ENCODE measurements around the gene PCDHA2.
"Not testable (repeated sequence)": the region's sequence is repeated elsewhere in the genome, so short reads cannot be mapped to it uniquely, and the experiment has no call there.

Gene PCDHA2

GRCh38 chr5:140794595-140795258 lies at the start of gene PCDHA2:
TSS of gene PCDHA2 (plus strand) at chr5:140794852.
- Mint-ChIP-seq H3K36me3 (no peaks in the 10 kb centered on the region), H3K9me3 (peaks cover 15% of the 10 kb centered on the region), H3K4me1 (no peaks in the 10 kb centered on the region), H3K27me3 (peaks cover 9% of the 10 kb centered on the region), H3K27ac (no peak within 1 kb of the TSS), H3K4me3 (no peak within 1 kb of the TSS)
- DNase-seq, result no peak
- CTCF ChIA-PET, result interaction anchor here (0.6 to 1.5 kb wide), 2 partner anchors 10 to 25 kb away, joined by 3 read pairs; no protein-coding TSS in a partner anchor

- no peak for DNase-seq
- no peak overlapping the region for H3K4me3 Mint-ChIP-seq
- no peaks in the 10 kb centered on the region for H3K4me1 Mint-ChIP-seq
- H3K36me3 Mint-ChIP-seq, result no peaks in the 10 kb centered on the region
- H3K27ac Mint-ChIP-seq, result no peak overlapping the region
- no peaks in the 10 kb centered on the region for H3K27me3 Mint-ChIP-seq
- peaks cover 45% of the 10 kb centered on the region for H3K9me3 Mint-ChIP-seq
- CTCF ChIA-PET, result no interaction called here
These were observed 41.1 kb upstream of the PCDHA2 start for GRCh38 chr5:140753561-140753960.

GRCh38 chr5:140764177-140764973 lies 30.3 kb upstream of the PCDHA2 start:
- no peak overlapping the region for H3K4me3 Mint-ChIP-seq
- no peak overlapping the region for H3K27ac Mint-ChIP-seq
- no peaks in the 10 kb centered on the region for H3K27me3 Mint-ChIP-seq
- peaks cover 3% of the 10 kb centered on the region for H3K36me3 Mint-ChIP-seq
- H3K9me3 Mint-ChIP-seq, result peaks cover 75% of the 10 kb centered on the region
- no peaks in the 10 kb centered on the region for H3K4me1 Mint-ChIP-seq
- CTCF ChIA-PET, result no interaction called here
- no peak for DNase-seq

- H3K27me3 Mint-ChIP-seq, result no peaks in the 10 kb centered on the region
- peaks cover 69% of the 10 kb centered on the region for H3K9me3 Mint-ChIP-seq
- H3K27ac Mint-ChIP-seq, result no peak overlapping the region
- CTCF ChIA-PET, result no interaction called here
- peaks cover 3% of the 10 kb centered on the region for H3K36me3 Mint-ChIP-seq
- H3K4me1 Mint-ChIP-seq, result no peaks in the 10 kb centered on the region
- no peak for DNase-seq
- no peak overlapping the region for H3K4me3 Mint-ChIP-seq
These were observed 27.2 kb upstream of the PCDHA2 start for GRCh38 chr5:140767444-140767843.

- Mint-ChIP-seq H3K27me3 (no peaks in the 10 kb centered on the region), H3K4me3 (no peak overlapping the region), H3K36me3 (no peaks in the 10 kb centered on the region), H3K9me3 (peaks cover 57% of the 10 kb centered on the region), H3K4me1 (no peaks in the 10 kb centered on the region), H3K27ac (no peak overlapping the region)
- CTCF ChIA-PET, result no interaction called here
- DNase-seq, result no peak
These were observed 14.1 kb upstream of the PCDHA2 start for GRCh38 chr5:140780512-140780911.

- Mint-ChIP-seq H3K27ac (no peak within 1 kb of the TSS), H3K4me1 (no peaks in the 10 kb centered on the region), H3K9me3 (peaks cover 43% of the 10 kb centered on the region), H3K36me3 (no peaks in the 10 kb centered on the region), H3K4me3 (no peak within 1 kb of the TSS), H3K27me3 (peaks cover 20% of the 10 kb centered on the region)
- DNase-seq, result no peak
- CTCF ChIA-PET, result no interaction called here
These were observed 8.6 kb upstream of the PCDHA2 start, which contains the start of gene PCDHA1 for GRCh38 chr5:140785905-140786686. TSS of gene PCDHA1 (plus strand) at chr5:140786140.

GRCh38 chr5:140787422-140787821 lies 7.2 kb upstream of the PCDHA2 start:
- H3K9me3 Mint-ChIP-seq, result peaks cover 36% of the 10 kb centered on the region
- peaks cover 20% of the 10 kb centered on the region for H3K27me3 Mint-ChIP-seq
- CTCF ChIA-PET, H3K27ac Mint-ChIP-seq, H3K4me1 Mint-ChIP-seq, H3K36me3 Mint-ChIP-seq, DNase-seq, H3K4me3 Mint-ChIP-seq: not testable (repeated sequence)

GRCh38 chr5:140787849-140788504 lies 6.7 kb upstream of the PCDHA2 start:
- DNase-seq, H3K36me3 Mint-ChIP-seq, CTCF ChIA-PET, H3K27ac Mint-ChIP-seq, H3K4me1 Mint-ChIP-seq, H3K4me3 Mint-ChIP-seq: not testable (repeated sequence)
- Mint-ChIP-seq H3K9me3 (peaks cover 31% of the 10 kb centered on the region), H3K27me3 (peaks cover 20% of the 10 kb centered on the region)

GRCh38 chr5:140791089-140791488 lies 3.6 kb upstream of the PCDHA2 start:
- CTCF ChIA-PET, result no interaction called here
- DNase-seq, result no peak
- H3K36me3 Mint-ChIP-seq, result no peaks in the 10 kb centered on the region
- peaks cover 29% of the 10 kb centered on the region for H3K27me3 Mint-ChIP-seq
- H3K27ac Mint-ChIP-seq, result no peak overlapping the region
- H3K4me1 Mint-ChIP-seq, result no peaks in the 10 kb centered on the region
- peaks cover 25% of the 10 kb centered on the region for H3K9me3 Mint-ChIP-seq
- H3K4me3 Mint-ChIP-seq, result no peak overlapping the region

- Mint-ChIP-seq H3K9me3 (peaks cover 15% of the 10 kb centered on the region), H3K4me1 (no peaks in the 10 kb centered on the region), H3K27ac (no peak overlapping the region), H3K4me3 (no peak overlapping the region), H3K36me3 (no peaks in the 10 kb centered on the region), H3K27me3 (peaks cover 9% of the 10 kb centered on the region)
- CTCF ChIA-PET, result interaction anchor here (1.5 kb wide), 1 partner anchor 11 kb away, joined by 3 read pairs; no protein-coding TSS in a partner anchor
- no peak for DNase-seq
These were observed 598 bp downstream of the PCDHA2 start for GRCh38 chr5:140795259-140795641.

- Mint-ChIP-seq H3K9me3 (peaks cover 20% of the 10 kb centered on the region), H3K27me3 (peaks cover 11% of the 10 kb centered on the region)
- CTCF ChIA-PET, result interaction anchor here (1.5 kb wide), 1 partner anchor 12 kb away, joined by 3 read pairs; no protein-coding TSS in a partner anchor
These were observed 1.5 kb downstream of the PCDHA2 start for GRCh38 chr5:140796072-140796717.

GRCh38 chr5:140796718-140797095 lies 2.1 kb downstream of the PCDHA2 start:
- H3K9me3 Mint-ChIP-seq, result peaks cover 24% of the 10 kb centered on the region
- CTCF ChIA-PET, result no interaction called here
- peaks cover 13% of the 10 kb centered on the region for H3K27me3 Mint-ChIP-seq
- no peaks in the 10 kb centered on the region for H3K36me3 Mint-ChIP-seq
- H3K4me1 Mint-ChIP-seq, result no peaks in the 10 kb centered on the region
- no peak overlapping the region for H3K4me3 Mint-ChIP-seq
- no peak for DNase-seq
- H3K27ac Mint-ChIP-seq, result no peak overlapping the region

More at GRCh38 chr5:140796072-140796717, 1.5 kb downstream of the PCDHA2 start:
- H3K36me3 Mint-ChIP-seq, DNase-seq, H3K27ac Mint-ChIP-seq, H3K4me3 Mint-ChIP-seq, H3K4me1 Mint-ChIP-seq: not testable (repeated sequence)

GRCh38 chr5:140800816-140801493 lies 6.3 kb downstream of the PCDHA2 start, which contains the start of gene PCDHA3:
TSS of gene PCDHA3 (plus strand) at chr5:140801057.
- Mint-ChIP-seq H3K36me3 (peaks cover 2% of the 10 kb centered on the region), H3K9me3 (peaks cover 24% of the 10 kb centered on the region), H3K4me1 (no peaks in the 10 kb centered on the region), H3K4me3 (peak within 1 kb of the TSS; percentile 10), H3K27me3 (peaks cover 4% of the 10 kb centered on the region), H3K27ac (peak within 1 kb of the TSS; percentile 49)
- DNase-seq, result no peak
- CTCF ChIA-PET, result no interaction called here
